ENCODE measurements around the gene SNX27.
"Not testable (repeated sequence)": the region's sequence is repeated elsewhere in the genome, so short reads cannot be mapped to it uniquely, and the experiment has no call there.

Gene SNX27

DNA sequence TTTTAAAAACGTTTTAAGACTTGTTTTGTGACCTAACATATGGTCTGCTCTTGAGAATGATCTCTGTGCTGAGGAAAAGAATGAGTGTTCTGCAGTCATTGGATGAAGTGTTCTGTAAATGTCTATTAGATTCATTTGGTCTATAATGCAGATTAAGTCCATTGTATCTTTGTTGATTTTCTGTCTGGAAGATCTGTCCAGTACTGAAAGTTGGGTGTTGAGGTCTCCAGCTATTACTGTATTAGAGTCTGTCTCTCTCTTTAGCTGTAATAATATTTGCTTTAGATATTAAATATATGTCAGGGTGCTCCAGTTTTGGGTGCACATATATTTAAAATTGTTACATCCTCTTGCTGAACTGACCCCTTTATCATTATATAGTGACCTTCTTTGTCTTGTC is 61.6 kb downstream of the SNX27 start:
- TF ChIP-seq, protein P1, sequence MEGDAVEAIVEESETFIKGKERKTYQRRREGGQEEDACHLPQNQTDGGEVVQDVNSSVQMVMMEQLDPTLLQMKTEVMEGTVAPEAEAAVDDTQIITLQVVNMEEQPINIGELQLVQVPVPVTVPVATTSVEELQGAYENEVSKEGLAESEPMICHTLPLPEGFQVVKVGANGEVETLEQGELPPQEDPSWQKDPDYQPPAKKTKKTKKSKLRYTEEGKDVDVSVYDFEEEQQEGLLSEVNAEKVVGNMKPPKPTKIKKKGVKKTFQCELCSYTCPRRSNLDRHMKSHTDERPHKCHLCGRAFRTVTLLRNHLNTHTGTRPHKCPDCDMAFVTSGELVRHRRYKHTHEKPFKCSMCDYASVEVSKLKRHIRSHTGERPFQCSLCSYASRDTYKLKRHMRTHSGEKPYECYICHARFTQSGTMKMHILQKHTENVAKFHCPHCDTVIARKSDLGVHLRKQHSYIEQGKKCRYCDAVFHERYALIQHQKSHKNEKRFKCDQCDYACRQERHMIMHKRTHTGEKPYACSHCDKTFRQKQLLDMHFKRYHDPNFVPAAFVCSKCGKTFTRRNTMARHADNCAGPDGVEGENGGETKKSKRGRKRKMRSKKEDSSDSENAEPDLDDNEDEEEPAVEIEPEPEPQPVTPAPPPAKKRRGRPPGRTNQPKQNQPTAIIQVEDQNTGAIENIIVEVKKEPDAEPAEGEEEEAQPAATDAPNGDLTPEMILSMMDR (IDR thresholded peaks at IDR 0.05; ENCODE audit: low read depth, low read length), result no peak
- DNase-seq (ENCODE audit: extremely low read depth, low read depth), result no peak

DNA sequence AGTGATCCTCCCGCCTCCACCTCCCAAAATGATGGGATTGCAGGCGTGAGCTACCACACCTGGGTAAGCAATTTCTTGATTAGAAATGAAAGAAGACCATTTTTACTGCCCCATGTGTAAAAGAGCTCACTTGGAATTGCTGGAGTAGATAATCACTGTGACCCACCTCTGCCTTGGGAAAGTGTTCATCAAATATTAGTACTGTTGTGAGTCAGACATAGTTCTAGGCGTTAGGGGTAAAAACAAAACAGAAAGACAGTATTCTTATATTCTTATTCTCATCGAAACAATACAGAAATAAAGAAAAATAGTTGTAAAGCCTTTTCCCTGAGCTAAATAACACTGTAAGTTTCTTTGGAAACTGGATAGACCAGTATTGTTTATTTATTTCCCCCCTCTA is 68.5 kb downstream of the SNX27 start:
- TF ChIP-seq, protein P1 (IDR thresholded peaks at IDR 0.05; ENCODE audit: low read depth, low read length), result no peak

DNA sequence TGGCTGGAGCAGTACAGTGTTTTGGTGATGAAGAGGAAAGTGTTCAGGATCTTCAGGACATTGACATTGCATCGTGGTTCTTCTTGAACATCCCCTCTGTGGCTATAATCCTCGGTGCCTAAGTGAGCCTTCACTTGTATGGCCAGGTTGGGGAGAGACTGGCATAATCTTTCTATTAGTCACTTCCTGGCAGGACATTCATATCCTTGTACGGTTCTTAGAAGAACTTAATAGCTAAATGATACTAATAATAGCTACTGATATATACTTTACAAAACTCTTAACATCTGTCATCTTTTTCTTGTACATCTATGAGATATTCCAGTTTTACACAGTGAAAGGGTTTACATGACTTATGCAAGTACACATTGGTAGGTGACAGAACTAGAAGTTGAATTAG is 69.0 kb downstream of the SNX27 start:
- TF ChIP-seq, protein P1 (IDR thresholded peaks at IDR 0.05; ENCODE audit: low read depth, low read length), result no peak
- DNase-seq (ENCODE audit: extremely low read depth, low read depth), result peak; percentile 23

More for the DNA sequence above, 68.5 kb downstream of the SNX27 start:
- DNase-seq (ENCODE audit: extremely low read depth, low read depth), result no peak

DNA sequence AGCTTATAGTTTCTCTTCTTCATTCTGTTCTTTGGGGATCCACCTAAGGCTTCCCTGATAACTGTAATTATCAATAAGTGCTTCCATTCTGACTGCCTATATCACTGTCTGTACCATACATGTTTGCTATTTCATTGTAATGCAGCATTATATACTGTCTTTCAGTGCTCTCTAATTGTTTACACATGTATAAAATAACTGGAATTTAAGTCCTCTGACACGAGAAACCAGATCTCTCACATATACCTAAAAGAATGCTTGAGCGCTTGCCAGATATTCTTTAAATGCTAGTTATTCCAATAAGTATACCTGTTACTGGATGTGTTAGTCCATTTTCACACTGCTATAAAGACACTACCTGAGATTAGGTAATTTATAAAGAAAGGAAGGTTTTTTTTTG is 70.1 kb downstream of the SNX27 start:
- DNase-seq (ENCODE audit: extremely low read depth, low read depth), result no peak
- TF ChIP-seq, protein P1 (IDR thresholded peaks at IDR 0.05; ENCODE audit: low read depth, low read length), result no peak

DNA sequence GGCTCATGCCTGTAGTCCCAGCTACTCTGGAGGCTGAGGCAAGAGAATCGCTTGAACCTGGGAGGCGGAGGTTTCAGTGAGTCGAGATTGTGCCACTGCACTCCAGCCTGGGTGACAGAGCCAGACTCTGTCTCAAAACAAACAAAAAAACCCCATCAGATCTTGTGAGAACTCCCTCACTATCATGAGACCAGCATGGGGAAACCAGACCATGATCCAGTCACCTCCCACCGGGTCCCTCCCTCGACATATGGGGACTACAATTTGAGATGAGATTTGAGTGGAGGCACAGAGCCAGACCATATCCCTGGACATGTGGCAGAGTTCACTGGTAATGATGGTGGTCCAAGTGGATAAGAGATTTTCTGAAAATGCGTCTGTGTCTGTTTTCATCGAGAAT is 71.1 kb downstream of the SNX27 start:
- DNase-seq (ENCODE audit: extremely low read depth, low read depth), result not testable (repeated sequence)

DNA sequence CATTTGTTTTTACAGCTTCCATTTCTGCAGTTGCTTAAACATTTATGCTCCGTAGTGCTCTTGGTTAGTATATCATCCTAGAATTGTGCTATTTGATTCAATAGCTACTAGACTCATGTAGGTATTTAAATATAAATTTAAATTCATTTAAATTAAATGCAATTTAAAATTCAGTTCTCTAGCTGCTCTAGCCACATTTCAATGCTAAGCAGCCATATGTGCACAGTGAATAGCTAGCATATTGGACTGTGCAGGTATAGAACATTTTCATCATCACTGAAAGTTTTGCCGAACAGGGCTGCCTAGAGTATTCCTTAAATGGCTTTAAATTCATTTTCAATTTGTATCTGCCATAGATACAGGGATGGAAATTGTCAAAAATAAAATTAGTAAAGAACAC is 72.3 kb downstream of the SNX27 start:
- TF ChIP-seq, protein P1 (IDR thresholded peaks at IDR 0.05; ENCODE audit: low read depth, low read length), result no peak
- no peak for DNase-seq (ENCODE audit: extremely low read depth, low read depth)

DNA sequence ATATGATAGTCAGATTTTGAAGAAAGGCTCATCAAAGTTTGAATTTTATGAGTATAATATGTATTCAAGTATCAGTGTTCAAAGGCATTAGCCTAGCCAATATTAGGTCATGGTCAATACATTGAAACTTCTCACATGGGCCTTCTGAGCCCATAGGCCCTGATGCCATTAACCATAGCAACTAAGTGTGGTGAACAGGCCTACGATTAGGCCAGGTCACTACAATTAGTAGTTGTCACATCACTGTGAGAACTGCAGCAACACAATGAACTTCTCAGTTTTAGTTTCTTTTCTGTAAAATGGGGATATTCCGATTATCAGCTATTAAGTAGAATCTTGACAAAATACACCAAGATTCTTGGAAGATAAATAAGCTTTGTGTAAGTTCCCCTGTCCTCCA is 74.7 kb downstream of the SNX27 start:
- TF ChIP-seq, protein P1 (IDR thresholded peaks at IDR 0.05; ENCODE audit: low read depth, low read length), result no peak
- no peak for DNase-seq (ENCODE audit: extremely low read depth, low read depth)

DNA sequence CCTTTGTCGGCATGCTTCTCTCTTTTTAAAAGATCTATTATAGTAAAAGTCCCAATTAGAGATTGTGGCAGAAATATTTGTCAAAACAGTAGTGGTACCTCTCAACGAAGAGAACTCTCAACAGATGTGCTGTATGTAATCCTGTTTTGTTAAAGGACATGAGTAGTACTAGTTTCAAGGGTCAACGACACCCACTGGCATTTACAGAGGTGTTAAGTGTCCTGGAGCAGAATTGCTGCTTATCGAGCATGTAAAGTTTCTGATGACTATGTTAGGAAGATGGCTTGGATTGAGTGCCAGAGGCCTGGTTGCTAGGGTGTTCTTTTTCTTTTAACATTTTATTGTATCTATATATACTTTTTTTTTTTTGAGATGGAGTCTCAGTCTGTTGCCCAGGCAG is 77.6 kb downstream of the SNX27 start:
- no peak for DNase-seq (ENCODE audit: extremely low read depth, low read depth)
- TF ChIP-seq, protein P1 (IDR thresholded peaks at IDR 0.05; ENCODE audit: low read depth, low read length), result no peak
